GM19240 (cell line): Measurements from ENCODE around the gene RUVBL2.

Source experiments
- DNase-seq: peaks from one replicate; pipeline ENCODE4 v3.0.0; 2011; ENCODE audit warnings: low spot score; ENCODE audit not compliant: insufficient read length

RUVBL2 gene

GRCh38 chr19:48993175-48994034 lies at the start of gene RUVBL2, which contains the start of gene GYS1:
RUVBL2 (plus strand) TSS chr19:48993887; CDS start chr19:48993912, 25 bp downstream.
GYS1 (minus strand) TSS chr19:48993309; CDS start chr19:48993112, 197 bp downstream.
- peak; percentile 98 for DNase-seq

DNA sequence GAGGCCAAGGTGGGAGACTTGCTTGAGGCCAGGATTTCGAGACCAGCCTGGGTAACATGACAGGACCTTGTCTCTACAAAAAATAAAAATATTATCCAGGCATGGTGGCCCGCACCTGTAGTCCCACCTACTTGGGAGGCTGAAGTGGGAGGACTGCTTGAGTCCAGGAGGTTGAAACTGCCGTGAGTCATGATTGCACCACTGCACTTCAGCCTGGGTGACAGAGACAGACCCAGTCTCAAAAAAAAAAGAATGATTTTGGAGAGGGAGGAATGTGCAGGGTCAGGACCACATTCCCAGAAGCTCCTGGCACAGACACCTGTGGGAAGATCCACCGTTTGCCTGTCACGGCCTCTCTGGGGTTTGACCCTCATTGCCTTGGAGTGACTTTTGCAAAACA lies 48.3 kb upstream of the RUVBL2 start:
- DNase-seq: no peak

DNA sequence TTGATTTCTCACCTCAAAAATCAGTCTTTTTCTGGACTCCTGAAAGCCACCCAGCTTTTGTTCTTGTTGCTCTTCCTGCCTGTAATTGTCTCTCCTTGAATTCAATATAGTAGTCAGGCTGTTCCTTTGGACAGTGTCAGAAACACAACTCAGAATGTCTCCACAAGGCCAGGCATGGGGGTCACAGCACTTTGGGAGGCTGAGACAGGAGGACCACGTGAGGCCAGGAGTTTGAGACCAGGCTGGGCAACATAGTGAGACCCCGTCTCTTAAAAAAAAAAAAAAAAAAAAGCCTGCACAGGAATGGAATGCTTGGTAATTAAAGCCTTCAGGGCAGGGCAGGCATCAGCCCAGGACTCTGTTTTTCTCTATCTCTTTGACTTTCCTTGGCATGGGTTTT lies 47.9 kb upstream of the RUVBL2 start:
- DNase-seq: no peak

GRCh38 chr19:48946463-48947257 lies 47.0 kb upstream of the RUVBL2 start:
- no peak for DNase-seq

GRCh38 chr19:48947258-48947542 lies 46.5 kb upstream of the RUVBL2 start:
- no peak for DNase-seq

GRCh38 chr19:48950159-48950558 lies 43.5 kb upstream of the RUVBL2 start:
- no peak for DNase-seq

DNA sequence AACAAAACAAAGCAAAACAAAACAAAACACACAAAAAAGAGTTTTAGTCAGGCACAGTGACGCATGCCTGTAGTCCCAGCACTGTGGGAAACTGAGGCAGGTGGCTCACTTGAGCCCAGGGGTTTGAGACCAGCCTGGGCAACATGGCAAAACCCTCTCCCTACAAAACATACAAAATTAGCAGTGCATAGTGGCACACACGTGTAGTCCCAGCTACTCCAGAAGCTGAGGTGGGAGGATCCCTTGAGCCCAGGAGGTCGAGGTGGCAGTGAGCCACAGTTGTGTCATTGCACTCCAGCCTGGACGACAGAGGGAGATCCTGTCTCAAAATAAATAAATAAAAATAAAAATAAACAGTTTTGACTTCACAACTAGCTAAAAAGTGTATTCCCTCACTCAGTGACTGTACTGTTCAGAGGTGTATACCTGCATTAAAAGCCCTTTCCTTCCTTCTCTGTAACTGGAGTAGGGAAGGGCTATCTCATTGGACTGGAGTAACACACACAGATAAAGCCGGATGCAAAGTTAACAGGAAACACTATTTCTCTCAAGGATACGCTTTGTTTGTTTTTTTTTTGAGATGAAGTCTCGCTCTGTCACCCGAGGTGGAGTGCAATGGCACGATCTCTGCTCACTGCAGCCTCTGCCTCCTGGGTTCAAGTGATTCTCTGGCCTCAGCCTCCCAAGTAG lies 42.7 kb upstream of the RUVBL2 start:
- no peak for DNase-seq

- DNase-seq: no peak
Measured at GRCh38 chr19:48953141-48953540, 40.5 kb upstream of the RUVBL2 start.

GRCh38 chr19:48953990-48954594 lies 39.6 kb upstream of the RUVBL2 start:
- no peak for DNase-seq

GRCh38 chr19:48954595-48955307 lies 38.9 kb upstream of the RUVBL2 start, which contains the start of gene BAX:
BAX (plus strand) TSS chr19:48954875; CDS start chr19:48954929, 54 bp downstream.
- DNase-seq: peak; percentile 96

- no peak for DNase-seq
Measured at GRCh38 chr19:48955308-48955958, 38.3 kb upstream of the RUVBL2 start.

GRCh38 chr19:48958006-48958405 lies 35.7 kb upstream of the RUVBL2 start:
- no peak for DNase-seq

- DNase-seq: no peak
Measured at GRCh38 chr19:48959341-48960239, 34.1 kb upstream of the RUVBL2 start.

DNA sequence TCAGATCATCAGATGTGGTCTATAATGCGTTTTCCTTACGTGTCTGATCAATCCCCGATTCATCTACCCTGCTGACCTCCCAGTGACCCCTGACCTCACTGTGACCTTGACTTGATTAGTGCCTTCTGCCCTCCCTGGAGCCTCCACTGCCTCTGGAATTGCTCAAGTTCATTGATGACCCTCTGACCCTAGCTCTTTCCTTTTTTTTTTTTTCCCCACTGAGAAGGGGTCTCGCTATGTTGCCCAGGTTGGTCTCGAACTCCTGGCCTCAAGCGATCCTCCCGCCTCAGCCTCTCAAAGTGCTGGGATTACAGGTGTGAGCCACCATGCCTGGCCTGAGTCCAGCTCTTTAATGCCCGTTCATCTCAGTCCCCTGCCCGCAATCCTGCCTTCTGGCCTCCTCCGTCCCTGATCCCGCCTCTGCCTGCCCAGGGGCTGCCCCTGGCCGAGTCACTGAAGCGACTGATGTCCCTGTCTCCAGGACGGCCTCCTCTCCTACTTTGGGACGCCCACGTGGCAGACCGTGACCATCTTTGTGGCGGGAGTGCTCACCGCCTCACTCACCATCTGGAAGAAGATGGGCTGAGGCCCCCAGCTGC lies 32.5 kb upstream of the RUVBL2 start:
- DNase-seq: no peak

DNA sequence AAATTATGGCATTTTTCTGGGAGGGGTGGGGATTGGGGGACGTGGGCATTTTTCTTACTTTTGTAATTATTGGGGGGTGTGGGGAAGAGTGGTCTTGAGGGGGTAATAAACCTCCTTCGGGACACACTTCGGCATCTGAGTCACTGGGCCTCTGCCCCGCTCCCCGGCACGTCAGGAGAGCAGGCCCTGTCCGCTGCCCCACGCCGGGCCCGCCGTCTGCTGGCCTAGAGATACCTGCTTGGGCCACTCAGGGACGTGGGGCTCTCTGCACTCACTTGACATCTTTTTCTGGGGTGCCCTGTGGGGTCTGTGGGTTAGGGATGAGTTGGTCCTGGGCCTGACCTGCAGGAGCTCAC lies 32.0 kb upstream of the RUVBL2 start:
- no peak for DNase-seq

- peak; percentile 63 for DNase-seq
Measured at GRCh38 chr19:48962029-48962848, 31.4 kb upstream of the RUVBL2 start.

GRCh38 chr19:48962849-48963165 lies 30.9 kb upstream of the RUVBL2 start:
- DNase-seq: no peak
